GM18505 (cell line): Measurements from ENCODE around the gene TRIM65.
A peak's percentile ranks its signal among the peaks of the same experiment; 100 is the strongest.

ENCODE experiments used
- ATAC-seq: cut with Tn5 transposase; IDR thresholded peaks from one replicate; pipeline ENCODE4 v1.9.1; 2021; ENCODE audit not compliant: unreplicated experiment
- POLR2A ChIP-seq: IDR thresholded peaks from 4 replicates; pipeline ENCODE4 v1.6.1; 2011; ENCODE audit warnings: borderline replicate concordance; ENCODE audit not compliant: insufficient read depth, insufficient read length; ENCODE audit errors: extremely low read depth

TRIM65 gene

GRCh38 chr17:75909812-75910274 is 13.1 kb upstream of the TRIM65 start:
- ATAC-seq, result no peak

GRCh38 chr17:75909051-75909811 is 12.5 kb upstream of the TRIM65 start:
- ATAC-seq, result no peak
- no peak for TF ChIP-seq POLR2A

More at GRCh38 chr17:75909812-75910274, 13.1 kb upstream of the TRIM65 start:
- no peak for TF ChIP-seq POLR2A

- no peak for ATAC-seq
- no peak for TF ChIP-seq POLR2A
Observed at GRCh38 chr17:75908201-75908600, 11.4 kb upstream of the TRIM65 start.

GRCh38 chr17:75906143-75906884 is 9.6 kb upstream of the TRIM65 start:
- no peak for TF ChIP-seq POLR2A
- ATAC-seq, result no peak

- peak; percentile 82 for TF ChIP-seq POLR2A
- peak; percentile 94 for ATAC-seq
Observed at GRCh38 chr17:75904749-75905521, 8.2 kb upstream of the TRIM65 start, which contains the start of gene MRPL38. TSS of gene MRPL38 (minus strand) at chr17:75904884. CDS start at chr17:75904875, 9 bp downstream.

GRCh38 chr17:75902406-75902805 is 5.7 kb upstream of the TRIM65 start:
- no peak for ATAC-seq
- TF ChIP-seq POLR2A, result no peak

- no peak for ATAC-seq
- no peak for TF ChIP-seq POLR2A
Observed at GRCh38 chr17:75901727-75902126, 5.0 kb upstream of the TRIM65 start.

- no peak for TF ChIP-seq POLR2A
- ATAC-seq, result no peak
Observed at GRCh38 chr17:75900691-75901533, 4.2 kb upstream of the TRIM65 start.

- no peak for TF ChIP-seq POLR2A
- ATAC-seq, result no peak
Observed at GRCh38 chr17:75899767-75900468, 3.2 kb upstream of the TRIM65 start.

GRCh38 chr17:75899353-75899752 is 2.6 kb upstream of the TRIM65 start:
- TF ChIP-seq POLR2A, result no peak
- no peak for ATAC-seq

GRCh38 chr17:75898791-75899190 is 2.0 kb upstream of the TRIM65 start:
- TF ChIP-seq POLR2A, result no peak
- ATAC-seq, result no peak

GRCh38 chr17:75898065-75898464 is 1.3 kb upstream of the TRIM65 start:
- no peak for TF ChIP-seq POLR2A
- ATAC-seq, result no peak
